K562 (cell line): ENCODE data around the gene GGCT. TPM values are rescaled to one million over a fixed set of nuclear protein-coding genes. Genes with fewer than 3 reads are reported as not detected.

ENCODE experiments used
- ATF2 ChIP-seq: sonication (generic); formaldehyde crosslinking; IDR thresholded peaks from 2 replicates; pipeline ENCODE4 v1.8.1; 2022; ENCODE audit warnings: missing genetic modification reagents
- CBFA2T2 ChIP-seq: fragments of 450-650 bp; conservative IDR thresholded peaks from 2 replicates; pipeline ENCODE4 v1.6.1; 2017; ENCODE audit warnings: mild to moderate bottlenecking
- CBFB ChIP-seq: sonication (generic); formaldehyde crosslinking; IDR thresholded peaks from 2 replicates; pipeline ENCODE4 v1.4.0; 2020; ENCODE audit warnings: mild to moderate bottlenecking, missing genetic modification reagents
- ESRRB ChIP-seq: fragments of 250-450 bp; sonication (Bioruptor Pico); IDR thresholded peaks from 2 replicates; pipeline ENCODE4 v1.5.0; 2020; ENCODE audit warnings: mild to moderate bottlenecking, moderate library complexity, borderline replicate concordance
- FOXJ2 ChIP-seq: fragments of 200-800 bp; sonication (Bioruptor generic); IDR thresholded peaks from 2 replicates; pipeline ENCODE4 v1.6.1; 2016; ENCODE audit warnings: missing genetic modification characterization, missing compliant biosample characterization
- HMGXB4 ChIP-seq: sonication (generic); formaldehyde crosslinking; IDR thresholded peaks from 2 replicates; pipeline ENCODE4 v1.8.1; 2023; ENCODE audit warnings: mild to moderate bottlenecking, missing genetic modification reagents
- HNRNPLL ChIP-seq: fragments of 200-400 bp; formaldehyde crosslinking; IDR thresholded peaks from 2 replicates; pipeline ENCODE4 v1.6.1; 2017; ENCODE audit warnings: low read length, low read depth, mild to moderate bottlenecking; ENCODE audit not compliant: poor library complexity, severe bottlenecking
- KLF16 ChIP-seq: IDR thresholded peaks from 2 replicates; pipeline ENCODE4 v1.6.1; 2016; ENCODE audit warnings: antibody characterized with exemption
- MECOM ChIP-seq: fragments of 250-450 bp; sonication (Bioruptor Pico); IDR thresholded peaks from 2 replicates; pipeline ENCODE4 v1.8.0; 2022; ENCODE audit warnings: inconsistent platforms
- NFRKB ChIP-seq: fragments of 450-650 bp; IDR thresholded peaks from 2 replicates; pipeline ENCODE4 v1.6.1; 2016; ENCODE audit warnings: low read depth
- NR4A1 ChIP-seq, 2 experiments: fragments of 250-450 bp in 1 of 2; fragments of 450-650 bp in 1 of 2; sonication (Bioruptor Pico) in 1 of 2; IDR thresholded peaks; 2 replicates each; pipeline versions ENCODE4 v1.4.0 to v1.6.1; 2016 to 2020; ENCODE audit warnings: mild to moderate bottlenecking in 2 of 2, missing compliant biosample characterization in 1 of 2, missing genetic modification characterization in 1 of 2, moderate library complexity in 1 of 2
- NUFIP1 ChIP-seq: fragments of 450-650 bp; IDR thresholded peaks from 2 replicates; pipeline ENCODE4 v1.6.1; 2018; ENCODE audit not compliant: partially characterized antibody
- POU5F1 ChIP-seq: fragments of 150-350 bp; IDR thresholded peaks from 2 replicates; pipeline ENCODE4 v1.6.1; 2014; ENCODE audit warnings: borderline replicate concordance, low read length, low read depth, mild to moderate bottlenecking; ENCODE audit not compliant: partially characterized antibody
- RBM17 ChIP-seq: fragments of 200-400 bp; formaldehyde crosslinking; IDR thresholded peaks from 2 replicates; pipeline ENCODE4 v1.6.1; 2017; ENCODE audit warnings: low read depth, mild to moderate bottlenecking, low read length, borderline replicate concordance
- RERE ChIP-seq: sonication (generic); formaldehyde crosslinking; IDR thresholded peaks from 2 replicates; pipeline ENCODE4 v1.8.0; 2023; ENCODE audit warnings: missing genetic modification reagents, mild to moderate bottlenecking, borderline replicate concordance
- RFX1 ChIP-seq: fragments of 450-650 bp; IDR thresholded peaks from 2 replicates; pipeline ENCODE4 v1.6.1; 2016; ENCODE audit warnings: mild to moderate bottlenecking, moderate library complexity
- SMAD4 ChIP-seq: fragments of 250-450 bp; sonication (Bioruptor Pico); conservative IDR thresholded peaks from 2 replicates; pipeline ENCODE4 v1.8.0; 2021; ENCODE audit warnings: inconsistent platforms, mild to moderate bottlenecking, moderate library complexity
- ZKSCAN1 ChIP-seq: fragments of 150-350 bp; IDR thresholded peaks from 2 replicates; pipeline ENCODE4 v1.6.1; 2016; ENCODE audit warnings: low read depth, low read length
- ZNF24 ChIP-seq: fragments of 450-650 bp; IDR thresholded peaks from 2 replicates; pipeline ENCODE4 v1.6.1; 2016
- ZNF717 ChIP-seq: fragments of 250-450 bp; sonication (Bioruptor Pico); IDR thresholded peaks from 2 replicates; pipeline ENCODE4 v1.5.0; 2021
- ZNF764 ChIP-seq: fragments of 250-450 bp; sonication (Bioruptor Pico); IDR thresholded peaks from 2 replicates; pipeline ENCODE4 v1.4.0; 2020; ENCODE audit warnings: low read depth, mild to moderate bottlenecking, moderate library complexity
- ZNF77 ChIP-seq: fragments of 250-450 bp; sonication (Bioruptor Pico); IDR thresholded peaks from 2 replicates; pipeline ENCODE4 v1.5.0; 2020
- polyA plus RNA-seq, 8 experiments: library from polyadenylated mRNA; depleted of rRNA in 4 of 8; stranded (reverse) in 5 of 8; unstranded in 3 of 8; fragments of >200 nt; fragmentation: Nextera tagmentation in 2 of 8; fragmentation: Illumina TruSeq in 1 of 8; extraction: Ambion mirVana in 2 of 8; extraction: Trizol in 1 of 8; gene quantifications; 2 replicates each; pipeline versions ENCODE4 v1.2.1 to v1.2.3, GENCODE V29; 2011 to 2014; ENCODE audit warnings: inconsistent platforms in 1 of 8, missing spikeins in 1 of 8
- total RNA-seq, 7 experiments: library from RNA; depleted of rRNA in 6 of 7; stranded (reverse); fragments of >200 nt in 6 of 7; fragmentation: Illumina TruSeq in 2 of 7; extraction: Trizol in 2 of 7; gene quantifications; 2 replicates each; pipeline versions ENCODE4 v1.2.1 to v1.2.3, GENCODE V29; 2011 to 2021; ENCODE audit warnings: low replicate concordance in 1 of 7

The GGCT gene
- total and polyA plus RNA-seq, 9 of the 15 experiments (the other 6 are each of a cell fraction or from before 2014, with no cell fraction given), result 79.0 to 349 (median 136) TPM

GRCh38 chr7:30470163-30470770 lies 34.4 kb downstream of the GGCT start (continued):
- no peak for TF ChIP-seq RERE (CRISPR knock-in tag)
- no peak for TF ChIP-seq ZNF764 (CRISPR knock-in tag)
- no peak for TF ChIP-seq NR4A1 (CRISPR knock-in tag; IDR thresholded peaks at IDR 0.05)
- TF ChIP-seq NR4A1 (tag; IDR thresholded peaks at IDR 0.05), result no peak
- TF ChIP-seq ZNF24, result peak; percentile 79
- no peak for TF ChIP-seq NFRKB
- peak; percentile 83 for TF ChIP-seq CBFA2T2
- no peak for TF ChIP-seq FOXJ2 (tag)
- no peak for TF ChIP-seq POU5F1
- TF ChIP-seq ZNF77 (CRISPR knock-in tag), result no peak
- TF ChIP-seq KLF16, result peak; percentile 59; the same call in 1 of the 2 replicates
- TF ChIP-seq MECOM, result peak; percentile 68; the same call in 1 of the 2 replicates
- no peak for TF ChIP-seq HNRNPLL
- no peak for TF ChIP-seq CBFB
- peak; percentile 23; the same call in 1 of the 2 replicates for TF ChIP-seq SMAD4 (CRISPR knock-in tag)
- no peak for TF ChIP-seq RFX1
- TF ChIP-seq NUFIP1, result no peak
- TF ChIP-seq ESRRB, result no peak
- no peak for TF ChIP-seq RBM17
- TF ChIP-seq ZKSCAN1, result no peak; the same call in 1 of the 2 replicates
- TF ChIP-seq ATF2 (CRISPR knock-in tag), result no peak
- no peak for TF ChIP-seq ZNF717 (CRISPR knock-in tag)
- TF ChIP-seq HMGXB4, result no peak
